A549 (cell line): Measurements from ENCODE around the gene RASGEF1C. TPM values are rescaled to one million over a fixed set of nuclear protein-coding genes. Genes with fewer than 3 reads are reported as not detected.
A peak's percentile ranks its signal among the peaks of the same experiment; 100 is the strongest.

ENCODE experiments used
- ATAC-seq, 2 experiments: fragments of 200-7000 bp in 1 of 2; fragments of >200 bp in 1 of 2; cut with Nextera tagmentation in 1 of 2; cut with Tn5 transposase in 1 of 2; 3 replicates each; pipeline versions ENCODE4 v1.8.0 to v1.9.1; 2018 to 2020; ENCODE audit warnings: mild to moderate bottlenecking in 1 of 2, moderate library complexity in 1 of 2
- CTCF ChIA-PET: fragments of 300-600 bp; sonication (Branson Sonifier 250); formaldehyde crosslinking; extraction: SDS; loops from one replicate; lab custom pipeline; 2021; ENCODE audit warnings: antibody characterized with exemption, inconsistent platforms; lab: Yijun Ruan, JAX
- POLR2A ChIA-PET: fragments of 350-600 bp; formaldehyde crosslinking; extraction: SDS; loops from one replicate; lab custom pipeline; 2021; ENCODE audit warnings: antibody characterized with exemption, inconsistent platforms; lab: Yijun Ruan, JAX
- DNase-seq, 2 experiments: peaks; one replicate each; pipeline versions ENCODE4 v3.0.0 to v3.0.0-alpha.2; 2011 to 2016; ENCODE audit warnings: low read depth in 1 of 2, low spot score in 1 of 2
- FAIRE-seq: peaks from 2 replicates; lab custom pipeline; 2011; peaks lifted over from hg19 to GRCh38; lab: Jason Lieb, UNC
- H3K27ac ChIP-seq, 2 experiments: fragments of >200 bp; sonication (Bioruptor Twin); formaldehyde crosslinking; 3 replicates each; pipeline ENCODE4 v1.5.1; 2016 to 2017
- H3K4me1 ChIP-seq: fragments of >200 bp; sonication (Bioruptor Twin); formaldehyde crosslinking; 3 replicates; pipeline ENCODE4 v1.6.1; 2016
- H3K4me2 ChIP-seq: fragments of >200 bp; sonication (Bioruptor Twin); formaldehyde crosslinking; 3 replicates; pipeline ENCODE4 v1.6.1; 2016
- H3K4me3 ChIP-seq: fragments of >200 bp; sonication (Bioruptor Twin); formaldehyde crosslinking; 3 replicates; pipeline ENCODE4 v1.5.1; 2016
- H3K9me3 ChIP-seq: fragments of >200 bp; sonication (Bioruptor Twin); formaldehyde crosslinking; 3 replicates; pipeline ENCODE4 v1.6.1; 2016
- ATOH8 ChIP-seq: fragments of 250-450 bp; sonication (Bioruptor Pico); IDR thresholded peaks from 2 replicates; pipeline ENCODE4 v1.5.0; 2020; ENCODE audit warnings: low read depth, mild to moderate bottlenecking, moderate library complexity
- CBX2 ChIP-seq: fragments of 200-600 bp; sonication (generic); IDR thresholded peaks from 2 replicates; pipeline ENCODE4 v1.6.1; 2016; ENCODE audit warnings: low read depth, mild to moderate bottlenecking, borderline replicate concordance
- CHD2 ChIP-seq: fragments of 150-350 bp; IDR thresholded peaks from 2 replicates; pipeline ENCODE4 v1.6.1; 2014; ENCODE audit warnings: low read length; ENCODE audit not compliant: partially characterized antibody
- E2F6 ChIP-seq: IDR thresholded peaks from 2 replicates; pipeline ENCODE4 v1.6.1; 2012; ENCODE audit warnings: low read depth, borderline replicate concordance
- EP300 ChIP-seq, 2 experiments: fragments of >200 bp; sonication (Bioruptor Twin); formaldehyde crosslinking; IDR thresholded peaks; 2 replicates in 1 of 2; 3 replicates in 1 of 2; pipeline ENCODE4 v1.6.1; 2016 to 2017
- FOSL2 ChIP-seq, 2 experiments: fragments of 450-650 bp in 1 of 2; fragments of >200 bp in 1 of 2; sonication (Bioruptor Twin) in 1 of 2; formaldehyde crosslinking; IDR thresholded peaks; 2 replicates each; pipeline versions ENCODE4 v1.5.0 to v1.6.1; 2016 to 2020; ENCODE audit warnings: mild to moderate bottlenecking in 1 of 2, moderate library complexity in 1 of 2
- HDAC2 ChIP-seq: fragments of 200-600 bp; sonication (generic); IDR thresholded peaks from 2 replicates; pipeline ENCODE4 v1.6.1; 2016
- HEYL ChIP-seq: fragments of 250-450 bp; sonication (Bioruptor Pico); IDR thresholded peaks from 2 replicates; pipeline ENCODE4 v1.8.0; 2021; ENCODE audit warnings: mild to moderate bottlenecking, moderate library complexity
- HMGXB4 ChIP-seq: fragments of 250-450 bp; sonication (Bioruptor Pico); IDR thresholded peaks from 2 replicates; pipeline ENCODE4 v1.5.0; 2021; ENCODE audit warnings: mild to moderate bottlenecking, moderate library complexity, borderline replicate concordance
- JUN ChIP-seq, 2 experiments: fragments of >200 bp; sonication (Bioruptor Twin); formaldehyde crosslinking; IDR thresholded peaks; 2 replicates in 1 of 2; 3 replicates in 1 of 2; pipeline ENCODE4 v1.6.1; 2016 to 2017
- JUNB ChIP-seq: fragments of >200 bp; sonication (Bioruptor Twin); formaldehyde crosslinking; IDR thresholded peaks from 2 replicates; pipeline ENCODE4 v1.6.1; 2016
- KDM5A ChIP-seq: fragments of 200-600 bp; sonication (generic); IDR thresholded peaks from 2 replicates; pipeline ENCODE4 v1.6.1; 2016; ENCODE audit warnings: antibody characterized with exemption, mild to moderate bottlenecking
- MAX ChIP-seq: IDR thresholded peaks from 2 replicates; pipeline ENCODE4 v1.6.1; 2012
- MAZ ChIP-seq: fragments of 150-350 bp; IDR thresholded peaks from 2 replicates; pipeline ENCODE4 v1.6.1; 2014; ENCODE audit warnings: antibody characterized with exemption, low read depth, low read length, borderline replicate concordance
- MYC ChIP-seq: IDR thresholded peaks from 2 replicates; pipeline ENCODE4 v1.6.1; 2012; ENCODE audit warnings: mild to moderate bottlenecking, inconsistent platforms, low read length, improper control_type of control experiment, borderline replicate concordance
- PBX3 ChIP-seq: IDR thresholded peaks from 2 replicates; pipeline ENCODE4 v1.6.1; 2012
- PHF8 ChIP-seq: fragments of 200-600 bp; sonication (generic); IDR thresholded peaks from 2 replicates; pipeline ENCODE4 v1.6.1; 2016; ENCODE audit warnings: low read depth, mild to moderate bottlenecking, antibody characterized with exemption, moderate library complexity, borderline replicate concordance
- POLR2A ChIP-seq: IDR thresholded peaks from 2 replicates; pipeline ENCODE4 v1.6.1; 2012; ENCODE audit warnings: mild to moderate bottlenecking, low read length
- RAD21 ChIP-seq, 2 experiments: fragments of >200 bp in 1 of 2; sonication (Bioruptor Twin) in 1 of 2; formaldehyde crosslinking in 1 of 2; IDR thresholded peaks in 1 of 2; conservative IDR thresholded peaks in 1 of 2; 2 replicates in 1 of 2; 3 replicates in 1 of 2; pipeline ENCODE4 v1.6.1; 2012 to 2018; ENCODE audit warnings: inconsistent platforms in 1 of 2
- RCOR1 ChIP-seq: fragments of 150-350 bp; IDR thresholded peaks from 2 replicates; pipeline ENCODE4 v1.6.1; 2014; ENCODE audit warnings: antibody characterized with exemption, low read length, low read depth
- TP53 ChIP-seq: fragments of 250-450 bp; sonication (Bioruptor Pico); IDR thresholded peaks from 2 replicates; pipeline ENCODE4 v1.5.0; 2021; ENCODE audit warnings: mild to moderate bottlenecking, moderate library complexity
- ZC3H11A ChIP-seq: fragments of 450-650 bp; IDR thresholded peaks from 2 replicates; pipeline ENCODE4 v1.6.1; 2014; ENCODE audit warnings: antibody characterized with exemption, mild to moderate bottlenecking
- ZNF302 ChIP-seq: fragments of 250-450 bp; sonication (Bioruptor Pico); IDR thresholded peaks from 2 replicates; pipeline ENCODE4 v1.9.0; 2021; ENCODE audit warnings: inconsistent platforms, mild to moderate bottlenecking, moderate library complexity
- ZSCAN20 ChIP-seq: fragments of 250-450 bp; sonication (Bioruptor Pico); IDR thresholded peaks from 2 replicates; pipeline ENCODE4 v1.8.0; 2022; ENCODE audit warnings: mild to moderate bottlenecking, moderate library complexity
- WGBS: methylation state at CpG from one replicate; pipeline ENCODE4 v1.1.6; 2017; ENCODE audit errors: missing lambda C conversion rate; 5-methylcytosine and 5-hydroxymethylcytosine counted together
- polyA plus RNA-seq, 4 experiments: library from polyadenylated mRNA; depleted of rRNA in 3 of 4; stranded (reverse); fragments of >200 nt; fragmentation: RNase III in 1 of 4; extraction: RNeasy Plus Mini Kit Qiagen cat#74134 plus additional on column Dnase treatment in 1 of 4; gene quantifications; 2 replicates in 3 of 4; 3 replicates in 1 of 4; pipeline ENCODE4 v1.2.3, GENCODE V29; 2011 to 2017

Gene RASGEF1C
- polyA plus RNA-seq, 2 of the 4 experiments (the other 2 are of a cell fraction) = 0.12 TPM; not detected in 1

- ChIA-PET CTCF (no interaction called here), POLR2A (no interaction called here)
- no peak overlapping the region for H3K4me2 ChIP-seq
- no peak for FAIRE-seq
- no peak for TF ChIP-seq FOSL2 (IDR thresholded peaks at IDR 0.05)
- no peak for TF ChIP-seq FOSL2 (CRISPR knock-in tag; IDR thresholded peaks at IDR 0.05)
- TF ChIP-seq HDAC2 = no peak
- TF ChIP-seq TP53 (CRISPR knock-in tag) = no peak
- no peak for TF ChIP-seq CHD2
- no peak for TF ChIP-seq JUNB
- TF ChIP-seq HEYL (CRISPR knock-in tag) = no peak
- TF ChIP-seq CBX2 = no peak
- TF ChIP-seq ZC3H11A = no peak
- no peak for TF ChIP-seq POLR2A
- no peak for TF ChIP-seq ATOH8
- no peak for TF ChIP-seq ZSCAN20 (CRISPR knock-in tag)
- TF ChIP-seq JUN (IDR thresholded peaks at IDR 0.05) = no peak
- no peak for TF ChIP-seq KDM5A
- TF ChIP-seq MAX = no peak
- no peak for TF ChIP-seq ZNF302 (CRISPR knock-in tag)
- no peak for TF ChIP-seq RCOR1
- no peak for TF ChIP-seq PHF8
- TF ChIP-seq E2F6 = no peak
- no peak for TF ChIP-seq MAZ
- WGBS = 60% methylated on average over 3 of the region's 3 CpGs
- no peak overlapping the region for H3K4me3 ChIP-seq
- H3K27ac ChIP-seq = no peak overlapping the region
- no peak for DNase-seq
- no peaks in the 10 kb centered on the region for H3K4me1 ChIP-seq
- no peak for ATAC-seq
- peaks cover 35% of the 10 kb centered on the region; the same call in 2 of the 3 replicates for H3K9me3 ChIP-seq
Measured at GRCh38 chr5:180104168-180104530, 104.9 kb downstream of the RASGEF1C start.

- FAIRE-seq (peak; percentile 46), ATAC-seq (no peak), DNase-seq (no peak)
- TF ChIP-seq RAD21 (conservative IDR thresholded peaks at IDR 0.05 in 1 of 2, IDR thresholded peaks at IDR 0.05 in 1 of 2) (no peak), RCOR1 (no peak), CBX2 (no peak)
- POLR2A ChIA-PET = no interaction called here
- WGBS = 67% methylated on average over 6 of the region's 6 CpGs
- peaks cover 34% of the 10 kb centered on the region; the same call in 2 of the 3 replicates for H3K9me3 ChIP-seq
- CTCF ChIA-PET = no interaction called here
- H3K27ac ChIP-seq = no peak overlapping the region
- no peak overlapping the region for H3K4me3 ChIP-seq
- H3K4me1 ChIP-seq = no peaks in the 10 kb centered on the region
- H3K4me2 ChIP-seq = no peak overlapping the region
Measured at GRCh38 chr5:180103487-180104167, 105.4 kb downstream of the RASGEF1C start.

- Histone ChIP-seq H3K4me2 (no peak overlapping the region), H3K4me3 (no peak overlapping the region), H3K9me3 (peaks cover 24% of the 10 kb centered on the region; the same call in 2 of the 3 replicates), H3K4me1 (no peaks in the 10 kb centered on the region), H3K27ac (no peak overlapping the region)
- DNase-seq (no peak), FAIRE-seq (no peak), ATAC-seq (no peak)
- TF ChIP-seq RAD21 (conservative IDR thresholded peaks at IDR 0.05 in 1 of 2, IDR thresholded peaks at IDR 0.05 in 1 of 2) (no peak), EP300 (IDR thresholded peaks at IDR 0.05) (no peak), PBX3 (no peak), MYC (no peak), HMGXB4 (CRISPR knock-in tag) (no peak)
- 41% methylated on average over 9 of the region's 9 CpGs for WGBS
- ChIA-PET POLR2A (no interaction called here), CTCF (interaction anchor here (1.2 kb wide), 1 partner anchor 12 kb away, joined by 5 read pairs; no protein-coding TSS in a partner anchor)
Measured at GRCh38 chr5:180102636-180103035, 106.4 kb downstream of the RASGEF1C start.
